GM21381 (cell line): ENCODE data around the gene DYNLT4.

Experiments
- ATAC-seq: cut with Tn5 transposase; IDR thresholded peaks from one replicate; pipeline ENCODE4 v1.9.1; 2021; ENCODE audit warnings: mild to moderate bottlenecking, moderate library complexity; ENCODE audit not compliant: unreplicated experiment

The DYNLT4 gene

DNA sequence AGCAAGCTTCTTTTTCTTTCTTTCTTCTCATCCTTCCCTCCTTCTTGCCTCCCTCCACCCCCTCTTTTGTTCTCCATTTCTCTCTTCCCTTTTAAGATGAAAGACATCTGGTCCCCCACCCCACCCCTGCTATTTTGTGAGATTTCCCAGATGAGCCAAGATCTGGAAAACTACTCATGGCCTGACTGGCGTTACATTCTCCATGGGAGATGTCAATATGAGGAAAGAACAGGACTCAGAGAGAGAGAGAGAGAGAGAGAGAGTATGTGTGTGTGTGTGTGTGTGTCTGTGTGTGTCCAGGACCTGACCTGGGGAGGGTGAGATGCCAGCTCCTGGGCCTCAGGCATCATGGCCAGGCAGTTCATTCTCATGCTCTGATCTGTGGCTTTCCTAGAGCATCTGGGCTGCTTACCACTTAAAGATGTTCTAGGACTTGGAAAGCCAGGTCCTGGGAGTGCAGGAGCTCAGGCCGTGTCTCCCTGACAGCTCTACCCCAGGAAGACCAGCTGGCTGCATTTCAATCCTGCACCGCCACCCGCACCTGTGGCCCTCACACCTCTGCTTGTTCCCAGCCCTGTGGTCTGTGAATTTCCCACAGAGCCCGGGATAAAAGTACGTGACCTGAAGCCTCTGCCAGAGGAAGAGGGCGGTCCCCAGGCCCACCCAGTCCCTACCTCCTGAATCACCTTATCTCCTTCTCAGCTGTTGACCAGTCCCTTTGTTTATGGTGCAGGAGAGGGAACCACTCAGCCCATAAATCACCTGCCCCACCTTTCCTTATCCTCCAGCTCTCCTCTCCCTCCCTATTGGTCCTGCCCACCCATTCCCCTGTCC, 16.0 kb downstream of the DYNLT4 start:
- ATAC-seq = no peak

DNA sequence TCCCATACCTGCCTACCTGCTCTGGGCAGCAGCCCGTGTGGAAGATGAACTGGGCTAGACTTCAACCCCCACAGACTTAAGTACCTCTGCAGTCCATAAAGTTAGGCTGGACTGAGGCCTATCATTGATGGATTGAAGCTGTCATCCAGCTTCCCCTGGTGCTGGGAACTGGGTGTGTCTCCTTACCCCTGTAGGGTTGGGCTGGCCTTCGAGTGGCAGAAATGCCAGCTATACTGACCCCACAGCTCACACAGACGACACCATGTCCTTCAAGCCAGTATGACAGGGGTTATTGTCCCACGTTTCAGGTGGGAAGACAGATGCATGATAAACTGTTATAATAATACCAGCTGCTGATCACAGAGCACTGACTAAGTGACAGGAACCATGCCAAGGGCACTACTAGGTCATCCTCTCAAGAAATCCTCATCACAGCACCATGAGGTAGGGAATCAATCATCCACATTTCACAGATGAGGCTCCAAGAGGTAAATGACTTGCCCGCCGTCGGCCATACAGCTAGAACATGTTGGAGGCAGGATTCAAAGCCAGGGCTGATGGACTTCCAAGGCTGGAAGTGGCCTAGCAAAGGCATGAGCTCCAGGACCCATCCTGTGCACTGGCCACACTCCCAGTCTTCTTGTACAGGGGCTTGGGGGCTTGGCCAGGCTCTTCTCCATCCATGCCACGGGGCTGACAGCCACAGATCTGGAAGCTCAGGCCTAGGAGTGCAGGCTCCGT, 18.9 kb downstream of the DYNLT4 start, which contains the start of gene BEST4:
BEST4 (minus strand) TSS at position 51 of the 741 bp plus-strand sequence. CDS start 465 bp downstream, outside the sequence.
- ATAC-seq = no peak

DNA sequence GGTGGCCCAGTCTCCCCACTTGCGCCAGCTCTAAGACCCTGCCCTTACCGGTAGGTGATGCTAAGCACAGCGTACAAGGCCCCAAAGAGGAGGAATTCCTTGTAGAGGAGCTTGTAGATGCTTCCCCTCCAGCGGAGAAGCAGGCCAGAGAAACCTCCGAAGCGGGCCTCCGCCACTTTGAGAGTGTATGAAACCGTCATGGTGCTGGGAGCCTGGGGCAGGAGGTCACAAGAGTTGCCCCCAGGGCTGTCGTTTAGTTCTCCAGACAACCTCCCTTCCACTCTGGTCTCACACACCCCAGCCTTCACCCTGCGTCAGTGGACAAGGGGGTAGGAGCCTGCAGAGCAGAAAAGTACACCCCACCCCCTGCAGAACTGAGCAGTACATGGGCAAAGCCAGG, 19.6 kb downstream of the DYNLT4 start:
- ATAC-seq = no peak

DNA sequence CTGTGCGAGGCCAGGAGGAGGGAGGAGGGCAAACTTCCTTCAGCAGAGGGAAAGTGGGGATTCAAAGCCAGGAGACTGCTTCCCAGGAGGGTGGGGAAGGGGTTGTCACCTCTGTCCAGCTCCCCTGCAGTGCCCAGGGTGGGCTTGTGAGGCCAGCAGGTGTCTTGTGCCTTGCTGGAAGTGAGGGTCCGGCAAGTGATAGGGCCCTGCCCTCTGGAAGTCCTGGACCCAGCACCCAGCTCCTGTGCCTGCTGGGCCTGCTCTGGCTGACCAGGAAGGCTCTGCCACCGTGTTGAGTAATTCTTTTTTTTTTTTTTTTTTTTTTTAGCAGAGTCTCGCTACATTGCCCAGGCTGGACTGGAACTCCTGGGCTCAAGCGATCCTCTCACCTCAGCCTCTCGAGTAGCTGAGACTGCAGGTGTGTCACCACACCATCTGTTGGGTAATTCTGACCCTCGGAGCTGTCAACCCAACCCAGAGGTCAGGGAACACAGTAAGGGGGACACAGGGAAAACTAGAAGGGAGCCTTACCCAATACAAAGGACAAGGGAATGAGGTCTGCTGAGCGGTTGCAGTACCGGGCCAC, 20.2 kb downstream of the DYNLT4 start:
- ATAC-seq = no peak

DNA sequence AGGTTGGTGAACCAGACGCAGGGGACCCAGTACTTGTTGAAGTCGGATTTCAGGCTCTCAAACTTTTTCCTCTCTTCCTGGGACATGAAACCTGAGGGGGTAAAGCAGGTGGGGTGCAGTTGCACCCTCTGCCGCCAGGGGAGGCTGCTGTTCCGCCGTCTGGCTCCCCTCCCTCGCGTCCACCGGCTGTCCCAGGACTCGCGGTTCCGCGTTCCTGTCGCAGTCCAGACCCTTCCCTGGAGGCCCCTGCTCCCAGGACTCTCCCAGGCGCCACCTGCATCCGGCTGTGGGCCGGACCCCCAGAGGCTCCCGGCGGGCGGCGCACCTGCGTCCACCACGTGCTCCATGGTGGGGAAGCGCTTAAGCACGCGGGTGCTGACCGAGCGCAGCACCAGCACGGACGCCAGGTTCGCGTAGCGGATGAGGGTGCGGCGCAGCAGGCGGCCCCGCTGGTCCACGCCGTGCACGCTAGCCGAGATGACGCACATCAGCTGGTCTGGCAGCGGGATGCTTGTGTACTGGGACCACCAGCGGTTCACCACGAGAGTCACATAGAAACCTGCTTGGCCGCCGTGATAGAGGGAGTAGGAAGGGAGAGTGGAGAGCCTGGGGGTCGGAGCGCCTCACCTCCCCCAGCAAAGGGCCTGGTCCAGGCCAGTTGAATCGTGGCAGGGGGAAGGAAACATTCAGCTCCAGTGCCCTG, 20.9 kb downstream of the DYNLT4 start:
- peak; percentile 45 for ATAC-seq

DNA sequence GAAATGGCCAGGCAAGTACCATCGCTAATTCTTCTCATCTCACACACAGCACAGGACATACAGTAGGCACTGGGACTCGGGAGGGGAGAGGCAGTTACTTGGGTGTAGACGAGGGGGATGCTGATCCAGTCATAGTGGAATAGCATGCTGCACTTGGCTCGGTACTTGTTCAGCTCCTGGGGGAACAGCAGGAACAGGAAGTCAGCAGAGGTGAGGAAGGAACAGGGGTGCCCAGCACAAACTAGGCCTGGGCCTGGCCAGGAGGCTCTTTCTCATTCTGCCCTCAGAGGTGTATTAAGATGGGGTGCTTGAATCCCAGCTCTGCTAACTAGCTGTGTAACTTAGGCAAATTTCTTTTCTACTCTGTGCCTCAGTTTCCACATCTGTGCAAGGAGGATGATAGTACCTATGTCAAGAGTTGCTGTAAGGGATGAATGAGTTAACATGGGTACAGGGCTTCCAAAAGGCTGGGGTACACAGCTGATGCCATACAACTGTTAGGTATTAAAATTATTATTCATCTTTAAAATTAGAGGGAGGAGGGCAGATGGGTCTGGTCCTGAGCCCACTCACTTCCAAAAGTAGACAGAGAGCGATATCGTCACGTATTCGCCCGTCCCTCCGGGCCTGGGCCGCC, 21.5 kb downstream of the DYNLT4 start:
- no peak for ATAC-seq

DNA sequence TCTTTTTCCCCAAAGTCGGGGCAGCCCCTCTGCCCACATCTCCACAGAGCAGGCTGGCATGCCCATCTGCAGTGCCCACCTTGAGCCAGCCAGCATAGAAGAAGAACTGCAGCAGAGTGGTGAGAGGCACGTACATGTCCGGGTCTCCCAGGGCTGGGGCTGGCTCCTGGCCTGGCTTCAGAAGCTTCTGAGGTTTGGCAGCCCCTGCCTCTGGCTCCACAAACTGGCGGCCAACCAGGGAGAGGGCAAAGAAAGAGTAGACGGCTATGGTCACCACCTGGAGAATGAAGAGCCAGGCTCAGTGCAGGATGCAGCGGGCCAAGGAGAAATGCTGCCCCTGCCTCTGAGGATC, 22.1 kb downstream of the DYNLT4 start:
- ATAC-seq = no peak

DNA sequence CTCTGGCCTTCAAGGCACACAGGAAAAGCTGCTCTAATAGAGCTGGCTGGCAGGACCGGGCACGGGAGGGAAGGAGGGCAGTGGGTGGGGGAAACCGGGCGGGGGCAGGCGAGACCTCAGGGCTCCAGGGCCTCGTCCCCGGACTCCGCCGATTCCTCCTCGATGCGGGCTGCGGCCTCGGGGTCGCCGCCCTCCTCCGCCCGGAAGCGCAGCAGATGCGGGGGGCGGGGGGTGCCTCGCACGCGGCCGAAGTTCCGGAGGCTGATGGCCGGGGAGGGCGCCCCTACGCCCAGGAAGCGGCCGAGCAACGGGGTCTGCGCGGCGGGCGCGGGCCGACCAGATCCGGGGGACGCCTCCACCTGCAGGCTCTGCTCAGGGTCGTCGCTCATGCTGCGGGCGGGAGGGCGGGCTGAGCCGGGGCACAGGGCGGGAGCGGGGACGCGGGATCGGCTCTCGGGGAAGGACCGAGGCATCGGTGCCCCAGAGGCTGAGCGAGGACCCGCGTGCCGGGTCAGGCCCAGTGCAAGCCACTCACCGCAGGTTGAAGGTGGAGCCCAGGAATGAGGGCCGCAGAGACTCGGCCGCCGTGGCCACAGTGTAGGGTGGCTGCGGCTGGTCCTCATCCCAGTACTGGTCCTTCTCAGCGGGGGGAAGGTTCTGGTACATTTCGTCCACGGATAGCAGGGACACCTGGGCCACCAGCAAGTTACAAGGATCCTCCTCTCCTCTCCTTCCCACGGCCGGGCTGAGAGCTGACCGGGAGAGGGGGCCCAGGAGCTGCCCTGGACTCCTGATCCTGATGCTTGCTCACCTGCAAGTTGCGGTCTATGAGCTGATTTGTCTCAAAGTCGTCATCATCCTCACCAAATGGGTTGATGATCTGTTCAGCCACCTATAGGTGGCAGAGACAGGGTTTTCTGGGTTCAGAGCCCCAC, 22.8 kb downstream of the DYNLT4 start:
- ATAC-seq = no peak

DNA sequence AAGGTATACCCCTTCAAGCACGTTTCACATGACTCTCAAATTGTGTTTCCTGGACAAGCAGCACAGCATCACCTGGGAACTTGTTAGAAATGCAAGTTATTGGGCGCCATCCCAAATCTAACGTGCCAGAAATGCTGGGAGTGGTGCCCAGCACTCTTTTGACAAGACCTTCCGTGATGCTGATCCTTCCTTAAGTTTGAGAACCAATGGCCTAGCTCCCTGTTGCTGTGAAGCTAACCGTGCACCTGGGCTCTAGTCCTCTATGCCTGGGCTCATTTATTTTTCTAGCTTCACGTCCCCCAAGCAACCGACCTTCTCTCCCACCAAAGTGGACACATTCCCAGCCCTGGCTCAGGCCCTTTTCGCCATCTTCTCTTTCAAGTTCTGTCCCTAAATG, 23.5 kb downstream of the DYNLT4 start:
- no peak for ATAC-seq

DNA sequence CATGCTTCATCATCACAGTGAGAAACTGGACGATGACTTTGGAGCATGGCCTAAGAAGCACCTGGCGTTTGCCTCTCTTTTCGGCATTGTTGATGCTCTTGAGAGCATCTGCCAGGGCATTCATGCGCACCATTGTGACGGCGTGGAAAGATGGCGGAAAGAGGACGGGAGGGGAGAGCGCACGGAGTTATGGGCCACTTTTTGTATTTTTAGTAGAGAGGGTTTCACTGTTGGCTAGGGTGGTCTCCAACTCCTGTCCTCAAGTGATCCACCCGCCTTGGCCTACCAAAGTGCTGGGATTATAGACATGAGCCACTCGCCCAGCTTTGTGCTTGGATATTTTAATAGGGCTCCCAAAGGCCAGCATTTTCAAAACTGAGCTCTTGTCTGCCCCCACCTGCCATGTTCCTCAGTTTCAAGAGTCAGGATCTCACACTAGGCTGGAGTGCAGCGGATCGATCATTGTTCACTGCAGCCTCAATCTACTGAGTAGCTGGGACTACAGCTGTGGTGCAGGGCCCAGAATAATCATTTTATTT, 26.5 kb downstream of the DYNLT4 start:
- ATAC-seq = no peak

DNA sequence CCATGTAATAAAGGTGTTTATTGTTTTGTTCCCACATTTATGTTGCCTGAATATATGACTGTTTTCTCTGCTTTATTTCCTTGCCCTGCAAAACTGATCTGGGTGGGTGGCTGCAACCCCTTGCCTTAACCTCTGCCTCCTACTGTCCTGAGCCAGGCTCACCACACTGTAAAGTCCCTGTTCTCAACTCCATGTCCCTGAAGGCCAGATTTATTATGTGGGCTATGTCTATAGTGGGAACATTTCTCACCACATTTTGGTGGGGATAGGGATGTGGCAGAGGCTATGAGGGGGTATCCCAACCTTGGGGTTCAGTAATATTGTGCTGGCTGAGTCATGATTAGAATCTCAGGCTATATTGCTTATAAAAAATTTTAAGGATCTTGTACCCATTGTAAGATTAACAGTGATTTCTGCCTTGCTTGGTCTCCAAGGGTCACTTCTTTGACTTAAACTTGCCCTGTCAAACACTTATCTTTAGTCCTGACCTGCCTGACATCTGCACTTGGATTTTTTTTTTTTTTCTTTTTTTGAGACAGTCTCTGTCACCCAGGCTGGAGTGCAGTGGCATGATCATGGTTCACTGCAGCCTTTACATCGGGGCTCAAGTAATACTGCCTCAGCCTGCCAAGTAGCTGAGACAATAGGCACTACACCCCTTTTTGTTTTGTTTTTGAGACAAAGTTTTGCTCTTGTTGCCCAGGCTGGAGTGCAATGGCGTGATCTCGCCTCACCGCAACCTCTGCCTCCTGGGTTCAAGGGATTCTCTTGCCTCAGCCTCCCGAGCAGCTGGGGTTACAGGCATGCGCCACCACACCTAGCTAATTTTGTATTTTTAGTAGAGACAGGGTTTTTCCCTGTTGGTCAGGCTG, 28.2 kb downstream of the DYNLT4 start:
- no peak for ATAC-seq

DNA sequence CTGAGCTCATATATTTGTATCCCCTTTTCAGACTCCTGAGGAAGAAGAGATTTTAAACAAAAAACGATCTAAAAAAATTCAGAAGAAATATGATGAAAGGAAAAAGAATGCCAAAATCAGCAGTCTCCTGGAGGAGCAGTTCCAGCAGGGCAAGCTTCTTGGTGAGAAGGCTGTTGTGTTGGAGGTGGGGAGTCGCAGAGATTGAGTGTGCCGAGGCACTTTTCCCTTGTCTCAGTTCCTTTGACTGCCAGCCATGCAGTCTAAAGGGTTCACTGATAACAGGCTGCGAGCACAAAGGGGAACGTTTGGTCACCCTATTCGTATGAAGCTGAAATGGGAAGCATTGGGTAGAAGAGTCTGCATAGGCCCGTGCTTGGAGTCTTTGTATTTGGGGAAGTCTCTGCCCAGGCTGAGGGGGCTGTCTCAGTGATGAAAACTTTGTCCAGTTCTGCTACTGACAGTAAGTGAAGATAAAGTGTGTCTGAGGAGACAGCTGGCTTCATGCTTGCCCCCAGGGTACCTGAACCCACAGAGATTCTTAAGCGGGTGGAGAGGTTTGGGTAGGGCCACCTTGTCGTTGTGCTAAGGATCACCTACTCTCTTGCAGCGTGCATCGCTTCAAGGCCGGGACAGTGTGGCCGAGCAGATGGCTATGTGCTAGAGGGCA, 29.0 kb downstream of the DYNLT4 start:
- no peak for ATAC-seq

DNA sequence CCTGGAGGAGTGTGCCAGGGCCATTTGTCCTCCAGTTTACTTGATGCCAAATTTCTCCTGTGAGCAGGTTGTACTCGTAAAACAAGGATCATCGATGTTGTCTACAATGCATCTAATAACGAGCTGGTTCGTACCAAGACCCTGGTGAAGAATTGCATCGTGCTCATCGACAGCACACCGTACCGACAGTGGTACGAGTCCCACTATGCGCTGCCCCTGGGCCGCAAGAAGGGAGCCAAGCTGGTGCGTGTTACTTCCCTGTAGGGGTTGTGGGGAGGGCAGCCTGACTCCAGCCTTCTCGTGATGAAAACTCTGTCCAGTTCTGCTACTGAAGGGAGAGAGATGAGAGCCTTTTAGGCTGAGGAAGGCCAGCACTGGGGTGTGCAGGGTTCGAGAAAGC, 29.6 kb downstream of the DYNLT4 start:
- no peak for ATAC-seq

DNA sequence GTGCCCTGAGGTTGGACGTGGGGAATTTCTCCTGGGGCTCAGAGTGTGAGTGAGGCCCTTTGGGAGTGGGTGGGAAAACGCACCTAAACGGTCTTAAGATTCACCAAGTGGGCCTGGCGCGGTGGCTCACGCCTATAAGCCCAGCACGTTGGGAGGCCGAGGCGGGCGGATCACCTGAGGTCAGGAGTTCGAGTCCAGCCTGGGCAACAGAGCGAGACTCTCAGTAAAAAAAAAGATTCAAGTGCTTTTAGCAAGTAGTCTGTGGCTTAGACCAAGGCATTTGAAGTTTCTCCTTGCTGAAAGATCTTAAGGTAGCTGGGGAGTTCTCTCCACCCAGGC, 30.5 kb downstream of the DYNLT4 start:
- ATAC-seq = no peak

DNA sequence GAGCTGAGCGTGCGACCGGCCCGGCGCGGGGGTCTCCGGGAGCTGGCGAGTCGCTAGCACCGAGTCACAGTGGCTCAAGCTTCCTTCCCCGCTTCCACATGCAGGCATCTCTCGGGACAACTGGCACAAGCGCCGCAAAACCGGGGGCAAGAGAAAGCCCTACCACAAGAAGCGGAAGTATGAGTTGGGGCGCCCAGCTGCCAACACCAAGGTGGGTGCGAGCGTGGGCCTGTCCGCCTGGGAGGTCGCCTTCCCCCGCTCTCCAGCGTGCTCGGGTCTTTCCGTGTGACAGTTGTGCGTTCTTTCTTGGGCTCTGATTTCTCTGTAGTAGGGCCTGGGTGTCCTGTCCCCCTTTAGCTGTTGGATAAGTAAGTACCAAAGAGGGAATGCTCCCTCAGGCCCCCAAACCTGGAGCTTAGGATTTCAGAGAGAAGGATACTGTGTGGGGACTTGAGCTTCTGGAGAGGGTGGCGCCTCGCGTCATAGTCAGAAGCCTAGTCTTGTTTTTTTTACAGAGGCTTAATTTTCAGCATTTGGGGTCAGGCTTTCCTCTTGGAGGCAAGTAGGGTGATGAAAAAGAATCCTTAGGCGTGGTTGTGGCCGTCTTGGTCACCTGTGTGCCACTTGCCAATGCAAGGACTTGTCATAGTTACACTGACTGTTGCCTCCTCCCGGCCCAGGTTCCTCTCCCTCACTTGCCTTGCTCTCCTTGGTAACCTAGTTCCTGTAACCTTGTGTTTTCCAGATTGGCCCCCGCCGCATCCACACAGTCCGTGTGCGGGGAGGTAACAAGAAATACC, 31.0 kb downstream of the DYNLT4 start:
- ATAC-seq = peak; percentile 3

DNA sequence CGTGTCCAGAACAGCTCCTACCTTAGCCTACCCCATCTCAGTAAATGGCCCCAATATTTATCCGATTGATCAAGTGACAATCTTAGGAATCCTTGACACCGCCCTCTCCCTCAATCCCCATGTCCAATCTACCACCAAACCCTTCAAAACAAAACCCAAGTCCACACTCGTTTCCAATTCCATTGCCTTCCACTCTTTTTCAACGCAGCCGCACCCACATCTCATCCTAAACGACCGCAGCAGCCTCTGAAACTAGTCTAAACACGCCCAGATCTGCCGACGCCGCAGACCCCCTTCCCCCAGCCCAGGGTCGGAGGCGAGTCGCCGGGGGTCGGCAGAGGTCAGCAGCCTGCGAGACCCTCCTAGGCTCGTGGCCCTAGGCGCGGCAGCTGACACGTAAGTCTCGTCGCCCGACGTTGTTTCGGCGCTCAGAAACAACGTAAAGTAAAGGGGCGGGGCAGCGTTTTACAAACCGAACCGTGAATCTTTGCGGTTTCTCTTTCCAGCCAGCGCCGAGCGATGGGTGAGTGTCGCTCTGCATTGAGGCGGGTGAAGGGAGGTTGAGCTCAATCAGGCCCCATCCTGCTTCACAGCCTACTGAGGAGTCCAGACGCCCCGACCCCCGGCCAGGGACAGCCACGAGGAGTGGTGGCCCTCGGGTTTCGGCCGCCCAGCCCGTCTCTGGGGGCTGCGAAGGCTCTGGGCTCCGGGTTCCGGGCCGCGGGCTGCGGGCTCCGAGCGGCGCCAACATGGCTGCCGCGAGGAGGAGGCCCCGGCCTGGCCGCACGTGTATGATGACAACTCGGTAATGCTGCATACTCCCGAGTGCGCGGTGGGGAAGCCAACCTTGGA, 31.8 kb downstream of the DYNLT4 start, which contains the start of gene RPS8:
RPS8 (plus strand) TSS at position 463 of the 852 bp plus-strand sequence; CDS start at position 520, 57 bp downstream.
- ATAC-seq = peak; percentile 76
